ENCODE results near the gene BORCS6. TPM values are rescaled to one million over a fixed set of nuclear protein-coding genes. Genes with fewer than 3 reads are reported as not detected.

The BORCS6 gene
- total and polyA plus RNA-seq, 2 of the 13 experiments (the other 11 are each of a cell fraction or from before 2014, with no cell fraction given) = 2.0 to 5.1 TPM

GRCh38 chr17:8156246-8156992 lies 33.6 kb downstream of the BORCS6 start (continued):
- TF ChIP-seq ZNF282 (IDR thresholded peaks at IDR 0.05; ENCODE audit: partially characterized antibody) (no peak), TAF1 (CRISPR knock-in tag; IDR thresholded peaks at IDR 0.05) (peak; percentile 13; the same call in 1 of the 2 replicates), TSC22D2 (CRISPR knock-in tag; IDR thresholded peaks at IDR 0.05; ENCODE audit: borderline replicate concordance) (no peak), ZBTB38 (CRISPR knock-in tag; IDR thresholded peaks at IDR 0.05) (no peak), HMGA1 (CRISPR knock-in tag; conservative IDR thresholded peaks at IDR 0.05) (no peak), AGO2 (optimal IDR thresholded peaks at IDR 0.05; ENCODE audit: low read depth, low read length) (peak; percentile 41), FOXC1 (CRISPR knock-in tag; IDR thresholded peaks at IDR 0.05; ENCODE audit: borderline replicate concordance) (0 out of 2 replicates have a peak, but pooled peaks have one; percentile 45), NCOR1 (IDR thresholded peaks at IDR 0.05; ENCODE audit: borderline replicate concordance, low read length) (0 out of 2 replicates have a peak, but pooled peaks have one; percentile 21), HNF1B (CRISPR knock-in tag; IDR thresholded peaks at IDR 0.05) (peak; percentile 43; the same call in 1 of the 2 replicates), STAG1 (CRISPR knock-in tag; IDR thresholded peaks at IDR 0.05) (0 out of 2 replicates have a peak, but pooled peaks have one; percentile 18)

GRCh38 chr17:8155996-8156245 lies 34.1 kb downstream of the BORCS6 start:
- H3K4me1 ChIP-seq (ENCODE audit: insufficient read depth, low read length) = peaks cover 68% of the 10 kb centered on the region
- in situ Hi-C loops (cut with HindIII; ENCODE audit: extremely low pct_ligation_motif_present, low pct_unique_long_range_greater_than_20kb) = loop anchor here (5.0 kb wide), 1 partner anchor 34 kb away; the partner anchor contains the start of gene HES7
- no peak for FAIRE-seq
- intact Hi-C loops (cut with micrococcal nuclease; ENCODE audit: unreplicated experiment) = no loop called here
- H3K36me3 ChIP-seq (replicated peaks in 1 of 2; ENCODE audit: control insufficient read depth in 1 of 2, insufficient read depth in 2 of 2, low read length in 2 of 2) = peaks cover 1 to 4% of the 10 kb centered on the region in 2 experiments; a peak in 3 of 5 replicates
- no peak overlapping the region for H2AFZ ChIP-seq (ENCODE audit: low read length)
- no TSS peak for BruUV-seq (replicated peaks)
- H3K27me3 ChIP-seq (ENCODE audit: control insufficient read depth in 1 of 2, insufficient read depth in 2 of 2, low read length in 2 of 2) = no peaks in the 10 kb centered on the region
- peak overlapping the region; percentile 58 to 70 (median 63) for H3K4me3 ChIP-seq (replicated peaks in 1 of 3; ENCODE audit: insufficient read depth in 1 of 3, low read depth in 2 of 3, low read length in 3 of 3)
- no peaks in the 10 kb centered on the region for H3K9me3 ChIP-seq (ENCODE audit: low read length)
- POLR2A ChIA-PET = interaction anchor here (0.6 to 1.9 kb wide), 5 partner anchors 17 to 65 kb away, joined by 3 to 34 read pairs (median 8); partner anchors contain the start of gene ALOXE3
- H3K4me2 ChIP-seq (ENCODE audit: low read depth, low read length) = peak overlapping the region; percentile 97
- 64% methylated on average over 7 of the region's 11 CpGs for WGBS (ENCODE audit: low lambda C conversion rate)
- no peak for ATAC-seq
- peak overlapping the region; percentile 64 for H3K27ac ChIP-seq (ENCODE audit: extremely low read length, insufficient read depth, low read length)
- CTCF ChIA-PET (ENCODE audit: low intra/inter-chr PET ratio, low total read pairs) = no interaction called here
- DNase-seq (ENCODE audit: low spot score) = no peak
- peaks cover 6% of the 10 kb centered on the region for H3K79me2 ChIP-seq (ENCODE audit: insufficient read depth, low read length)
- no peaks in the 10 kb centered on the region for H4K20me1 ChIP-seq (ENCODE audit: insufficient read depth, low read length)
- H3K9ac ChIP-seq (ENCODE audit: insufficient read depth, low read depth, low read length) = peak overlapping the region; percentile 76
- no peak for TF ChIP-seq MLXIP (CRISPR knock-in tag; IDR thresholded peaks at IDR 0.05; ENCODE audit: borderline replicate concordance)
- no peak for TF ChIP-seq RNF2 (conservative IDR thresholded peaks at IDR 0.05; ENCODE audit: low read depth)
- no peak for TF ChIP-seq RELA (CRISPR knock-in tag; IDR thresholded peaks at IDR 0.05)
- TF ChIP-seq FOXJ3 (CRISPR knock-in tag; IDR thresholded peaks at IDR 0.05; ENCODE audit: borderline replicate concordance) = no peak
- no peak for TF ChIP-seq DZIP1 (CRISPR knock-in tag; IDR thresholded peaks at IDR 0.05)
- no peak for TF ChIP-seq ZNF17 (CRISPR knock-in tag; IDR thresholded peaks at IDR 0.05)
- TF ChIP-seq KLF9 (CRISPR knock-in tag; IDR thresholded peaks at IDR 0.05; ENCODE audit: low read depth) = no peak

Measured in HepG2 (cell line).